Neural progenitor cell (in vitro differentiated cells): ENCODE data around the gene SEBOX. TPM values are rescaled to one million over a fixed set of nuclear protein-coding genes. Genes with fewer than 3 reads are reported as not detected.

Experiments used
- DNase-seq: peaks from one replicate; pipeline ENCODE4 v3.0.0-alpha.2; 2016; ENCODE audit warnings: low spot score
- H2AFZ ChIP-seq: fragments of 200-600 bp; sonication (generic); replicated peaks from 2 replicates; pipeline ENCODE4 v1.6.1; 2016; ENCODE audit warnings: antibody characterized with exemption
- H3F3A ChIP-seq: fragments of 200-600 bp; sonication (generic); 2 replicates; pipeline ENCODE4 v1.6.1; 2016; ENCODE audit warnings: antibody characterized with exemption, low read depth
- H3K27ac ChIP-seq: fragments of 200-600 bp; sonication (generic); 2 replicates; pipeline ENCODE4 v1.5.1; 2016; ENCODE audit warnings: mild to moderate bottlenecking
- H3K27me3 ChIP-seq: fragments of 200-600 bp; sonication (generic); 2 replicates; pipeline ENCODE4 v1.6.1; 2016; ENCODE audit warnings: mild to moderate bottlenecking, moderate library complexity
- H3K36me3 ChIP-seq: fragments of 200-600 bp; sonication (generic); 2 replicates; pipeline ENCODE4 v1.5.1; 2016
- H3K4me1 ChIP-seq: fragments of 200-600 bp; sonication (generic); 2 replicates; pipeline ENCODE4 v1.6.1; 2016; ENCODE audit warnings: mixed run types
- H3K4me2 ChIP-seq: fragments of 200-600 bp; sonication (generic); 2 replicates; pipeline ENCODE4 v1.6.1; 2016
- H3K4me3 ChIP-seq: fragments of 200-600 bp; sonication (generic); 2 replicates; pipeline ENCODE4 v1.5.1; 2016
- H3K79me2 ChIP-seq: fragments of 200-600 bp; sonication (generic); 2 replicates; pipeline ENCODE4 v1.6.1; 2016; ENCODE audit warnings: low read depth
- H3K9ac ChIP-seq: fragments of 200-600 bp; sonication (generic); 2 replicates; pipeline ENCODE4 v1.6.1; 2016
- H3K9me3 ChIP-seq: fragments of 200-600 bp; sonication (generic); 2 replicates; pipeline ENCODE4 v1.5.1; 2016; ENCODE audit warnings: low read depth
- H4K20me1 ChIP-seq: fragments of 200-600 bp; sonication (generic); 2 replicates; pipeline ENCODE4 v1.6.1; 2016; ENCODE audit warnings: low read depth
- H3K27ac Mint-ChIP-seq: 3 replicates; pipeline ENCODE4 v1.8.0; 2021; ENCODE audit warnings: mixed read lengths
- H3K27me3 Mint-ChIP-seq: 2 replicates; pipeline ENCODE4 v1.8.0; 2022; ENCODE audit warnings: low read depth, mild to moderate bottlenecking, inconsistent platforms, moderate library complexity, mixed read lengths; ENCODE audit not compliant: insufficient read depth
- H3K36me3 Mint-ChIP-seq: 3 replicates; pipeline ENCODE4 v1.8.0; 2021; ENCODE audit warnings: mixed read lengths
- H3K4me1 Mint-ChIP-seq: 3 replicates; pipeline ENCODE4 v1.8.0; 2021; ENCODE audit warnings: mixed read lengths
- H3K4me3 Mint-ChIP-seq: 3 replicates; pipeline ENCODE4 v1.8.0; 2021; ENCODE audit warnings: mild to moderate bottlenecking, moderate library complexity, mixed read lengths
- H3K9me3 Mint-ChIP-seq: 3 replicates; pipeline ENCODE4 v1.8.0; 2020; ENCODE audit warnings: mixed read lengths
- EZH2 ChIP-seq: fragments of 200-600 bp; sonication (generic); IDR thresholded peaks from 2 replicates; pipeline ENCODE4 v1.6.1; 2017; ENCODE audit warnings: antibody characterized with exemption, mild to moderate bottlenecking, moderate library complexity
- EZH2phosphoT487 ChIP-seq: fragments of 200-600 bp; sonication (generic); IDR thresholded peaks from 2 replicates; pipeline ENCODE4 v1.6.1; 2017; ENCODE audit warnings: antibody characterized with exemption
- total RNA-seq: library from RNA; depleted of rRNA; stranded (reverse); fragments of >200 nt; gene quantifications from 2 replicates; pipeline ENCODE4 v1.2.3, GENCODE V29; 2015; ENCODE audit warnings: low replicate concordance
- TF ChIP-seq, protein P1 (sequence below): fragments of 200-600 bp; sonication (generic); IDR thresholded peaks from 2 replicates; pipeline ENCODE4 v1.5.1; 2017; ENCODE audit warnings: antibody characterized with exemption, mild to moderate bottlenecking

Gene SEBOX
- total RNA-seq, 1 donor from 2014 or later, result not detected

DNA sequence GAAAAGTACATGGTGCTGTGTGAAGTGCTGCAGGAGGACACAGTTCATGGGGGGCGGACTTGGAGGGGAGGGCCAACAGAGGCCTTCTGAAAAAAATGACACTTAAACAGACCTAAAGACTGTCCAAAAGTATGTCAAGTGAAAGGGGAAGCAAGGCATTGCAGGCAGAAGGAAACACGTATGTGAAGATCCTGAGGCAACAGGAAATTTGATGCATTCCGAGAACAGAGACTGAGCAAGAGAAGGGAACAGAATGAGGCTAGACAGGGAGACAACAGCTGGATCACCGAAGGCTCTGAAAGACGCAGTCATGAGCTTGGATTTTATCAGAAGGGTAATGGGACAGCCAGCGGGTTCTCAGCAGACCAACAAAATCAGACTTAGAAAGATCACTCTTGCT, 30.8 kb downstream of the SEBOX start:
- Mint-ChIP-seq H3K9me3 (no peaks in the 10 kb centered on the region), H3K36me3 (peaks cover 5% of the 10 kb centered on the region), H3K4me3 (peak overlapping the region; percentile 98), H3K27ac (peak overlapping the region; percentile 35), H3K27me3 (peaks cover 2% of the 10 kb centered on the region), H3K4me1 (peaks cover 31% of the 10 kb centered on the region)
- no peak for DNase-seq
- Histone ChIP-seq H3K9ac (no peak overlapping the region), H3K27me3 (no peaks in the 10 kb centered on the region), H2AFZ (no peak overlapping the region), H3K4me2 (peak overlapping the region; percentile 83), H3K4me3 (peak overlapping the region; percentile 82), H3K4me1 (peaks cover 6% of the 10 kb centered on the region), H3K79me2 (peaks cover 44% of the 10 kb centered on the region), H3K36me3 (no peaks in the 10 kb centered on the region), H3F3A (peaks cover 29% of the 10 kb centered on the region), H3K9me3 (no peaks in the 10 kb centered on the region), H3K27ac (no peak overlapping the region), H4K20me1 (peaks cover 29% of the 10 kb centered on the region)
- TF ChIP-seq, protein P1, sequence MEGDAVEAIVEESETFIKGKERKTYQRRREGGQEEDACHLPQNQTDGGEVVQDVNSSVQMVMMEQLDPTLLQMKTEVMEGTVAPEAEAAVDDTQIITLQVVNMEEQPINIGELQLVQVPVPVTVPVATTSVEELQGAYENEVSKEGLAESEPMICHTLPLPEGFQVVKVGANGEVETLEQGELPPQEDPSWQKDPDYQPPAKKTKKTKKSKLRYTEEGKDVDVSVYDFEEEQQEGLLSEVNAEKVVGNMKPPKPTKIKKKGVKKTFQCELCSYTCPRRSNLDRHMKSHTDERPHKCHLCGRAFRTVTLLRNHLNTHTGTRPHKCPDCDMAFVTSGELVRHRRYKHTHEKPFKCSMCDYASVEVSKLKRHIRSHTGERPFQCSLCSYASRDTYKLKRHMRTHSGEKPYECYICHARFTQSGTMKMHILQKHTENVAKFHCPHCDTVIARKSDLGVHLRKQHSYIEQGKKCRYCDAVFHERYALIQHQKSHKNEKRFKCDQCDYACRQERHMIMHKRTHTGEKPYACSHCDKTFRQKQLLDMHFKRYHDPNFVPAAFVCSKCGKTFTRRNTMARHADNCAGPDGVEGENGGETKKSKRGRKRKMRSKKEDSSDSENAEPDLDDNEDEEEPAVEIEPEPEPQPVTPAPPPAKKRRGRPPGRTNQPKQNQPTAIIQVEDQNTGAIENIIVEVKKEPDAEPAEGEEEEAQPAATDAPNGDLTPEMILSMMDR, result no peak
- TF ChIP-seq EZH2phosphoT487, result no peak
- no peak for TF ChIP-seq EZH2

DNA sequence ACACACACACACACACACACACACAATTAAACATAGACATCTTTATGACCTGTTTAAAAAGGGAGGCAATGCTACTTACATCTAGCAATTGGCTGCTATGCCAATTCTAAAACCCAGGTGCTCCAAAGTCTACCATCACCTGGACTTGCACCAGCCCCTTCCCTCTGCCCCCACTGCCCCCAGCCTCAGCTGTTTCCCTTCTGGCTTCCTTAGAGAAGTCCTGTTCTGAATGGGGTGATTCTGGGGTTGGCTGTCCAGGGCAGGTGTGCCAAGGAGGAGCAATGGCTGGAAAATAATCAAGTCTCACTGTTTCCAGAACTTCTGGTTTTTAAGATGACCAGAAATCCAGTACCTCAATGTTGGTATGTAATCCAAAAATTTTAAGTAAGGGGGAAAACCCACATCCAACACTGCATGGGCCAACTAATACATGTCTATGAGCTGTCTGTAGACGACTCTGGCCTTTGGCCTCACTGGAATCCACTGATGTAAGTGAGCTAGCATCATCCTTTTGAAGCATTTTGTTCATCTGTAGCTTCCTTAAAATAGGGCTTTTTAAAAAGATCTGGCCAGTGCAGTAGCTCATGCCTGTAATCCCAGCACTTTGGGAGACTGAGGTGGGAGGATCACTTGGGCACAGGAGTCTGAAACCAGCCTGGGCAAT, 31.8 kb downstream of the SEBOX start:
- H4K20me1 ChIP-seq, result peaks cover 24% of the 10 kb centered on the region
- no peak for DNase-seq

GRCh38 chr17:28331891-28332420, 33.0 kb downstream of the SEBOX start:
- Histone ChIP-seq H3K36me3 (no peaks in the 10 kb centered on the region), H3F3A (peaks cover 50% of the 10 kb centered on the region), H3K4me1 (peaks cover 4% of the 10 kb centered on the region), H3K4me2 (no peak overlapping the region), H3K27ac (no peak overlapping the region), H3K9ac (no peak overlapping the region), H3K79me2 (peaks cover 41% of the 10 kb centered on the region), H2AFZ (no peak overlapping the region), H4K20me1 (peaks cover 20% of the 10 kb centered on the region), H3K27me3 (no peaks in the 10 kb centered on the region), H3K4me3 (no peak overlapping the region), H3K9me3 (no peaks in the 10 kb centered on the region)
- DNase-seq, result no peak
- H3K27me3 Mint-ChIP-seq, result peaks cover 2% of the 10 kb centered on the region
- peaks cover 11% of the 10 kb centered on the region for H3K36me3 Mint-ChIP-seq
- H3K9me3 Mint-ChIP-seq, result no peaks in the 10 kb centered on the region
- H3K4me3 Mint-ChIP-seq, result peak overlapping the region; percentile 5
- peaks cover 35% of the 10 kb centered on the region for H3K4me1 Mint-ChIP-seq
- TF ChIP-seq, protein P1, result no peak
- TF ChIP-seq EZH2phosphoT487 (no peak), EZH2 (no peak)
- no peak overlapping the region for H3K27ac Mint-ChIP-seq

More for the DNA sequence above, 31.8 kb downstream of the SEBOX start:
- no peak overlapping the region for H3K27ac ChIP-seq
- H3K4me2 ChIP-seq, result no peak overlapping the region
- peaks cover 39% of the 10 kb centered on the region for H3F3A ChIP-seq
- peak overlapping the region; percentile 98 for H3K4me3 Mint-ChIP-seq
- H3K9me3 Mint-ChIP-seq, result no peaks in the 10 kb centered on the region
- no peaks in the 10 kb centered on the region for H3K27me3 ChIP-seq
- no peaks in the 10 kb centered on the region for H3K36me3 ChIP-seq
- TF ChIP-seq, protein P1, result no peak
- no peak for TF ChIP-seq EZH2phosphoT487
- TF ChIP-seq EZH2, result no peak
- no peak overlapping the region for H2AFZ ChIP-seq
- peaks cover 35% of the 10 kb centered on the region for H3K4me1 Mint-ChIP-seq
- no peak overlapping the region for H3K4me3 ChIP-seq
- H3K4me1 ChIP-seq, result peaks cover 6% of the 10 kb centered on the region
- no peaks in the 10 kb centered on the region for H3K9me3 ChIP-seq
- H3K36me3 Mint-ChIP-seq, result peaks cover 4% of the 10 kb centered on the region
- no peak overlapping the region for H3K27ac Mint-ChIP-seq
- no peak overlapping the region for H3K9ac ChIP-seq
- peaks cover 43% of the 10 kb centered on the region for H3K79me2 ChIP-seq
- peaks cover 2% of the 10 kb centered on the region for H3K27me3 Mint-ChIP-seq
